GM19438 (cell line): ENCODE data around the gene TECR.
A peak's percentile ranks its signal among the peaks of the same experiment; 100 is the strongest.

Source experiments
- ATAC-seq: cut with Tn5 transposase; IDR thresholded peaks from one replicate; pipeline ENCODE4 v1.9.1; 2021; ENCODE audit warnings: low read depth; ENCODE audit not compliant: unreplicated experiment

The TECR gene

GRCh38 chr19:14507704-14508542 is 21.5 kb upstream of the TECR start:
- ATAC-seq, result no peak

GRCh38 chr19:14510311-14511228 is 18.8 kb upstream of the TECR start:
- no peak for ATAC-seq

GRCh38 chr19:14511229-14511593 is 18.2 kb upstream of the TECR start:
- ATAC-seq, result no peak

- ATAC-seq, result no peak
Observed at GRCh38 chr19:14512406-14512961, 16.9 kb upstream of the TECR start.

- ATAC-seq, result no peak
Observed at GRCh38 chr19:14514215-14514863, 15.1 kb upstream of the TECR start.

- ATAC-seq, result no peak
Observed at GRCh38 chr19:14515501-14516047, 13.8 kb upstream of the TECR start.

- no peak for ATAC-seq
Observed at GRCh38 chr19:14516048-14516534, 13.3 kb upstream of the TECR start.

GRCh38 chr19:14516746-14517438 is 12.5 kb upstream of the TECR start:
- ATAC-seq, result no peak

- no peak for ATAC-seq
Observed at GRCh38 chr19:14517446-14517839, 12.0 kb upstream of the TECR start.

- peak; percentile 61 for ATAC-seq
Observed at GRCh38 chr19:14517840-14518505, 11.4 kb upstream of the TECR start, which contains the start of gene DNAJB1. Gene DNAJB1, minus strand, starts transcription at chr19:14518397. Its CDS starts 48 bp downstream, at chr19:14518349.

GRCh38 chr19:14519245-14519859 is 10.0 kb upstream of the TECR start:
- no peak for ATAC-seq

GRCh38 chr19:14519860-14520407 is 9.5 kb upstream of the TECR start:
- ATAC-seq, result no peak

GRCh38 chr19:14520543-14520942 is 8.9 kb upstream of the TECR start:
- no peak for ATAC-seq

GRCh38 chr19:14525729-14526128 is 3.7 kb upstream of the TECR start:
- no peak for ATAC-seq

- ATAC-seq, result no peak
Observed at GRCh38 chr19:14526423-14526822, 3.0 kb upstream of the TECR start.

GRCh38 chr19:14528419-14529253 is 758 bp upstream of the TECR start:
- no peak for ATAC-seq

GRCh38 chr19:14530005-14530348 is 583 bp downstream of the TECR start:
- ATAC-seq, result no peak

- ATAC-seq, result no peak
Observed at GRCh38 chr19:14530506-14530905, 1.1 kb downstream of the TECR start.
